Fibroblast of mammary gland (primary cell): ENCODE data around the gene CHST13.

Source experiments
- DNase-seq: peaks from one replicate; pipeline ENCODE4 v3.0.0-alpha.2; 2010; ENCODE audit warnings: low read depth
- H3K4me3 ChIP-seq: 2 replicates; pipeline ENCODE4 v1.5.1; 2011; ENCODE audit warnings: low read depth, mild to moderate bottlenecking, low read length, moderate library complexity; ENCODE audit not compliant: control insufficient read depth
- TF ChIP-seq, protein P1 (sequence below): conservative IDR thresholded peaks from 2 replicates; pipeline ENCODE4 v1.5.1; 2011; ENCODE audit warnings: low read depth, low read length, inconsistent platforms; ENCODE audit not compliant: control insufficient read depth, insufficient read depth

Gene CHST13

DNA sequence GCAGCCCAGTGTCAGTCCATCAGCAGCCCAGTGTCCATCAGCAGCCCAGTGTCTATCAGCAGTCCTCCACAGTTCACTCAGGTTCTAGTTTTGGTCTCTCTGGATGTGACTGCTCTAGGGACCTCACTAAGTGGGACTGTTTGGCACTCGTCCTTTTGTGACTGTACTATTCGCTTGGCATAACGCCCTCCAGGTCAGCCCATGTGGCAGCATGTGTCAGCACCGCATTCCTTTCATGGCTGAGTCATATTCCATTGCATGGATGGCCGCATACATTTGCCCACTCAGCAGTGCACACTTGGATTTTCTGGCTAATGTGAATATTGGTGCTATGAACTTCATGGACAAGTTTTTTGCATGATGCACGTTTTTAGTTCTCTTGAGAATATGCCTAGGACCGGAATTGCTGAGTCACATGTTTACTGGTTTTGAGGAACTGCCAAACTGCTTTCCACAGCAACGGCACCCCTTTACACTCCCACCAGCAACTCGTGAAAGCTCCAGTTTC lies 16.4 kb downstream of the CHST13 start:
- H3K4me3 ChIP-seq = no peak overlapping the region
- TF ChIP-seq, protein P1, sequence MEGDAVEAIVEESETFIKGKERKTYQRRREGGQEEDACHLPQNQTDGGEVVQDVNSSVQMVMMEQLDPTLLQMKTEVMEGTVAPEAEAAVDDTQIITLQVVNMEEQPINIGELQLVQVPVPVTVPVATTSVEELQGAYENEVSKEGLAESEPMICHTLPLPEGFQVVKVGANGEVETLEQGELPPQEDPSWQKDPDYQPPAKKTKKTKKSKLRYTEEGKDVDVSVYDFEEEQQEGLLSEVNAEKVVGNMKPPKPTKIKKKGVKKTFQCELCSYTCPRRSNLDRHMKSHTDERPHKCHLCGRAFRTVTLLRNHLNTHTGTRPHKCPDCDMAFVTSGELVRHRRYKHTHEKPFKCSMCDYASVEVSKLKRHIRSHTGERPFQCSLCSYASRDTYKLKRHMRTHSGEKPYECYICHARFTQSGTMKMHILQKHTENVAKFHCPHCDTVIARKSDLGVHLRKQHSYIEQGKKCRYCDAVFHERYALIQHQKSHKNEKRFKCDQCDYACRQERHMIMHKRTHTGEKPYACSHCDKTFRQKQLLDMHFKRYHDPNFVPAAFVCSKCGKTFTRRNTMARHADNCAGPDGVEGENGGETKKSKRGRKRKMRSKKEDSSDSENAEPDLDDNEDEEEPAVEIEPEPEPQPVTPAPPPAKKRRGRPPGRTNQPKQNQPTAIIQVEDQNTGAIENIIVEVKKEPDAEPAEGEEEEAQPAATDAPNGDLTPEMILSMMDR = no peak
- DNase-seq = peak; percentile 96

DNA sequence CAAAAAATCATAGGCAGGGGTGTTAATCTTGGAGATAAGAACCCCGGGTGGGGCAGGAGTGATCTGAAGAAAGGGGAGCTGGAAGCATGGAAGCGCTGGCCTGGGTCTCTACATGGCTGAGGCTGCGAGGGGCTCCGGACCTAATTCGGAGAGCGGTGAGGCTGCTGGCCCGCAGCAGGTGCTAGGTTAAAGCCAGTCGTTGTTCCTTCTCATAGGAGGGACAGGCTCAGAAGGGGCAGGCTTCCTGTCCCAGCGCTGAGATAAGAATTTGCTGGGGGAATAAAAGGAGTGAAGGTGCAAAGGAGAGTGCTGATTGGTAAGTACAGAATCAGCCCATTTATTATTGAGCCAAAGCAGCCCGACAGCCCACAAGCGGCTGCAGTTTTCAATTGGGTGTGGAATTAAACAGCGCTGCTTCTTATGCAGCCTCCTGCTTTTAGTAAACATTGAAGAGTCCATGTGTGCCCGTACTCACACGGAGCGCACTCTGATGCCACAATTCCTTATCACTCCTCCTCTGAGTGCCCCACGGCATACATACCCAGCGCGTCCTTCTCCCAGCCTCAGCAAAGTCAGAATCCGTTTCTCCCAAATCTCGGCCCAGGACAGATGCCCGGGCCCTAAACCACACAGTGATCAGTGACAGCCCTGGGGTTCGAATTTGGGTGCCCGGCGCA lies 17.1 kb downstream of the CHST13 start:
- no peak overlapping the region for H3K4me3 ChIP-seq
- TF ChIP-seq, protein P1 = no peak
- DNase-seq = no peak

DNA sequence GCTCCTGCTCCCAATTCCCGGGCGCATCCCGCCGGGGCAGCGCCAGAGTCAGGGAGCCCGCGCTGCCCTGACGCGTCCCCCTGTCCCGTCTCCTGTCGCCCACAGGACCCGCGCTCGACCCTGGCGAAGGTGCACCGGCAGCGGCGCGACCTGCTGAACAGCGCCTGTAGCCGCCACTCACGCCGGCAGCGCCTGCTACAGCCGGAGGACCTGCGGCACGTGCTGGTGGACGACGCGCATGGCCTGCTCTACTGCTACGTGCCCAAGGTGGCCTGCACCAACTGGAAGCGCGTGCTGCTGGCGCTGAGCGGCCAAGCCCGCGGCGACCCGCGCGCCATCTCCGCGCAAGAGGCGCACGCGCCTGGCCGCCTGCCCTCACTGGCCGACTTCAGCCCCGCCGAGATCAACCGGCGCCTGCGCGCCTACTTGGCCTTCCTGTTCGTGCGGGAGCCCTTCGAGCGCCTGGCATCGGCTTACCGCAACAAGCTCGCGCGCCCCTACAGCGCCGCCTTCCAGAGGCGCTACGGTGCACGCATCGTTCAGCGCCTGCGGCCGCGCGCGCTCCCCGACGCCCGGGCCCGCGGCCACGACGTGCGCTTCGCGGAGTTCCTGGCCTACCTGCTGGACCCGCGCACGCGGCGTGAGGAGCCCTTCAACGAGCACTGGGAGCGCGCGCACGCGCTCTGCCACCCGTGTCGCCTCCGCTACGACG lies 17.8 kb downstream of the CHST13 start:
- TF ChIP-seq, protein P1 = no peak
- no peak for DNase-seq
- no peak overlapping the region for H3K4me3 ChIP-seq

DNA sequence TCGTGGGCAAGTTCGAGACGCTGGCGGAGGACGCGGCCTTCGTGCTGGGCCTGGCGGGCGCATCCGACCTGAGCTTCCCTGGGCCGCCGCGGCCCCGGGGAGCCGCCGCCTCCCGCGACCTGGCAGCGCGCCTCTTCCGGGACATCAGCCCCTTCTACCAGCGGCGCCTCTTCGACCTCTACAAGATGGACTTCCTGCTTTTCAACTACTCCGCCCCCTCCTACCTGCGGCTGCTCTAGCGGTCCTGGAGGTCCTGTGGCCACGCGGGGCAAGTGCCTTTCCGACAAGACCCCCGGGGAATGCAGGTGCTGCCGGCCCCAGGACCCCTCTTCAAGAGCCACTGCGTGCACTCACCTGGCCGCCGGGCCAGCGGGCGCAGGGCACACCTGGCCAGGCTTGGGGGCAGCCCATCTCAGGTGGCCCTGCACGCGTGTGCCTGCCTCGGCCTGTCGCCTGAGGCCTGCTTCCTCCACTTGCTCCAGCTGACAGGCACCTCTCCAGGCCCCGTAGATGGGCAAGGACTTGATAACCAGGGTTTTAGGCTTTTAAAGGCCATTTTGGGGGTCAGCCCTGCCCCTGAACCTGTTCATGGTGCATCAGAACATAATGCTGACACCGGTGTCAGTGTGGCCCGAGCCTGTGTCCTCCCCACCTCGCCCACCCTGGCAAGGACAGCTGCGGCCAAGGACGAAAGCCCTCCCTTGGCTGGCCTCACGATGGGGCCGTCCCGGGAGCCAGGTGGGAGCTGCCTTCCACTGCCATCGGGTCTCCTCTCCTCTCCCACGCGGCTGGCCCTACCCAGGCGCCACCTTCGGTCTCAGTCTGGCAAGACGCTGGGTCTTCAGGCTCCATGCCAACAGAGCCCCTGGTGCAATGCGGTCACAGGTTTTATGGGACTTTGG lies 18.6 kb downstream of the CHST13 start:
- TF ChIP-seq, protein P1 = no peak
- H3K4me3 ChIP-seq = no peak overlapping the region
- DNase-seq = no peak

DNA sequence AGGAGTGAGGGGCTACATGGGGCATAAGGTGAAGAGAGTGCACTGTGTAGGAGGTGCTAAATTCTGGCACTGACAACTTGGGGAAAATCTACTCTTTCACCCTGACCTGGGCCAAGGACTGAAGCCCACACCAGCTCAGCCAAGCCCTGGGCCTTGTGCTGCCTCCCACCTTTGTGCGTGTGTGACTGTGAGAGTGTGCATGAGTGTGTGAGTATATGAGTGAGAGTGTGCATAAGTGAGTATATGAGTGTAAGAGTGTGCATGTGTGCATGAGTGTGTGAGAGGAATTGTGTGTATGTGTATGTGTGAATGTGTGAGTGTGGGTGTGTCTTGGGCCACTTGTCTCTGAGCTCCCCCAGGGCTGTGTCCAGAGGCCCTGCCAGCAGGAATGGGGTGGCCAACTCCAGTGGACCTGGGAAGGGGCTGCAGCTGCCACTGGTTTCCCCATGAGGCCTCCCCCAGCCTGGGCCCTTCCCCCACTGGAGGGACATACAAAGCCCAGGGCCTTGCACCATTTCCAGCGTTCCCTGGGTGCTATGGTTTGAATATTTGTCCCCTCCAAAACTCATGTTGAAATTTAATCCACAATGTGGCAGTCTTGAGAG lies 19.6 kb downstream of the CHST13 start:
- DNase-seq = no peak
- TF ChIP-seq, protein P1 = no peak
- no peak overlapping the region for H3K4me3 ChIP-seq

DNA sequence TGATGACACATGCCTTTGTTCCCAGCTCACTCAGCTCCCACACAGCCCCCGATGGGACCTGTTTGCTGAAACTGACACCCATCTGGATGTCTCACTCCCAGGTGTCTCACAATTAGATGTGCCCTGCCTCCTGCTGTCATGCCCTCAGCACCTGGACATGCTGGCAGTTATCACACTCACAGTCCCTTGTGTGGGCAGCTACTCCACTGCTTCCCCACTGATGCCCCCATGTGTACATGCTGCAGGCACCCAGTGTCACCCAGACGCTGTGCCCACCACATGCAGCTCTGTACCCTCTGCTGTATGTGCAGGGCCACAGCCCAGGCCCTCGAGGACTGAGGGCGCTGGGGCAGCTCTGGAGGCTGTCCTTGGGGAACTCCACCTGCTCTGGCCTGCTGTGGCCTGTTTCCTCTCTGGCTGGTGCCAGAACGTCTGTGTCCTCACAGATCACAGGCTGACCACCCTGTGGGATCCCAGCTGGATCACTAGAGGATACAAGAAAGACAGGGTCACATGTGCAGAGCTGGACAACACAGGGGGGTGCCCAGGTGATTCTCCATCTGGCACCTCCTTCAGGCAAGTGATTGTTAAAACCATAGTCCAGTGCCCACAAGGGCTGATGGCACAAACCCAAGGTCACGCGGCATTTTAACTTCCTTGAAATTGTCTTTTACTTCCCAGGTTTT lies 20.8 kb downstream of the CHST13 start:
- DNase-seq = no peak
- H3K4me3 ChIP-seq = no peak overlapping the region
- TF ChIP-seq, protein P1 = no peak
